HG03064 (cell line): Measurements from ENCODE around the gene GCDH.

ENCODE experiments used
- ATAC-seq: cut with Tn5 transposase; IDR thresholded peaks from one replicate; pipeline ENCODE4 v1.9.1; 2021; ENCODE audit warnings: low read depth; ENCODE audit not compliant: unreplicated experiment

Gene GCDH

DNA sequence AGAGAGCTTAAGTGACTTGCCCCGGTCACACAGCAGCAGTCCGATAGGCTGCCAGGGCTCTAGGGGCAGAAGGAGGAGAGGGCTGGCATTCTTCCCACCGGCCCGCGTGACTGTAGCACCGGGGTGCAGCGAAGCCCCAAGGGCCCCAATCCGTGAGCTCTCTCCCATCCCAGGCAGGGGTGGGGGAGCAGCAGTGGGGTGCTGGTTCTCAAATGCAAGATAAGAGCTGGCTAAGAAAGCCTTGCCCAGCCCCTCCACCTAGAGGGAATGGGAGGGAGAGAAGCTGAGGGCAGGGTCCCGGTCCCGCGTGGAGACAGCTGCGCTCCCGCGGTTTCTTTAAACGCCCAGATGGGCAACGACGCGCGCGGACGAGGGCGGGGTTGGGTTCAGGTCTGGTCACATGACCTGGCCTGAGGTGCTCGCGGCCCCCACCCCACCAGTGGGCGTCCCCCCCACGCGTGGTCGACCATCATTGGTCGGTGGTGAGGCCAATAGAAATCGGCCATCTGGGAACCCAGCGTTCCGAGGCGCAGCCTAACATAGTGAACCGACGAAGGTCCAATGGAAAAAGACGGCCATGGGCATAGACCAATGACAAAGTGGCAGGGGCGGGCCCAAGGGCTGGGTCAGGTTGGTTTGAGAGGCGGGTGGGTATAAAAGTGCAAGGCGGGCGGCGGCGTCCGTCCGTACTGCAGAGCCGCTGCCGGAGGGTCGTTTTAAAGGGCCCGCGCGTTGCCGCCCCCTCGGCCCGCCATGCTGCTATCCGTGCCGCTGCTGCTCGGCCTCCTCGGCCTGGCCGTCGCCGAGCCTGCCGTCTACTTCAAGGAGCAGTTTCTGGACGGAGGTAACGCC is 47.2 kb downstream of the GCDH start, which contains the start of gene CALR:
TSS of gene CALR (plus strand) at position 683 of the 852 bp plus-strand sequence. CDS start at position 754, 71 bp downstream.
- peak; percentile 74 for ATAC-seq

- no peak for ATAC-seq
These were observed 48.0 kb downstream of the GCDH start for GRCh38 chr19:12938779-12939601.

GRCh38 chr19:12939975-12940423 is 49.0 kb downstream of the GCDH start:
- ATAC-seq, result no peak

- no peak for ATAC-seq
These were observed 49.9 kb downstream of the GCDH start for GRCh38 chr19:12940897-12941296.

GRCh38 chr19:12943437-12944044 is 52.6 kb downstream of the GCDH start:
- ATAC-seq, result no peak

DNA sequence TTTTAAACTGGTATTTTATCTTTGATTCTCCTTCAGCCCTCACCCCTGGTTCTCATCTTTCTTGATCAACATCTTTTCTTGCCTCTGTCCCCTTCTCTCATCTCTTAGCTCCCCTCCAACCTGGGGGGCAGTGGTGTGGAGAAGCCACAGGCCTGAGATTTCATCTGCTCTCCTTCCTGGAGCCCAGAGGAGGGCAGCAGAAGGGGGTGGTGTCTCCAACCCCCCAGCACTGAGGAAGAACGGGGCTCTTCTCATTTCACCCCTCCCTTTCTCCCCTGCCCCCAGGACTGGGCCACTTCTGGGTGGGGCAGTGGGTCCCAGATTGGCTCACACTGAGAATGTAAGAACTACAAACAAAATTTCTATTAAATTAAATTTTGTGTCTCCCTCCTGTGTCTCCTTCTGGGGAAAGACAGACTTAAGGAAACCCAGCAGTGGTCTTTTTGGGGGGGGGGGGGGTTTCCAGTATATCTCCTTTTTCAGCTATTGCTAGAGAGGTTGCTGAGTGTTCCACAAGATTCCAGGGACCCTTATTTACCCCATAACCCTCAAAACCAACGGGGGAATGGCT is 53.2 kb downstream of the GCDH start:
- no peak for ATAC-seq

DNA sequence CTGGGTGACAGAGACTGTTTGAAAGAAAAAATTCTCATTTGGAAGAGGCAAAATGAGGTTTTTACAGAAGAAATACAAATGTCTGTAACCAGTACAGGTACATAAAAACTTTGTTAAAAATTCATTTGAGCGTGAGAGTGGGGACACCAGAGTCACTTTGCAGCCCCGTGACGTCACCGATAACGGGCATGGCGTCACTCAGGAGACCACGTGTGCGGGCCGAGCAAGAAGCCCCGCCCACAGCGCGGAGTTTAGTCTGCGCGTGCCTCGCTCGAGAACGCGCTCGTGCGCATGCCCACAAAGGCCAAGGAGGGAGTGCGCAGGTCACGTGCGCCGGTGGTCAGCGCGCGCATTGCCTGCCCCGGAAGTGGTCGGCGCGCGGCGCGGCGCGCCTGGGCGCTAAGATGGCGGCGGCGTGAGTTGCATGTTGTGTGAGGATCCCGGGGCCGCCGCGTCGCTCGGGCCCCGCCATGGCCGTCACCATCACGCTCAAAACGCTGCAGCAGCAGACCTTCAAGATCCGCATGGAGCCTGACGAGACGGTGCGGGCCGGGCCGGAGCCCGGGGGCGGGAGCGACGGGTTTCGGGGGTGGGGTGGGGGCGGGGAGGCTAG is 54.6 kb downstream of the GCDH start, which contains the start of gene RAD23A:
TSS of gene RAD23A (plus strand) at position 384 of the 613 bp plus-strand sequence. CDS start at position 471, 87 bp downstream.
- peak; percentile 56 for ATAC-seq

DNA sequence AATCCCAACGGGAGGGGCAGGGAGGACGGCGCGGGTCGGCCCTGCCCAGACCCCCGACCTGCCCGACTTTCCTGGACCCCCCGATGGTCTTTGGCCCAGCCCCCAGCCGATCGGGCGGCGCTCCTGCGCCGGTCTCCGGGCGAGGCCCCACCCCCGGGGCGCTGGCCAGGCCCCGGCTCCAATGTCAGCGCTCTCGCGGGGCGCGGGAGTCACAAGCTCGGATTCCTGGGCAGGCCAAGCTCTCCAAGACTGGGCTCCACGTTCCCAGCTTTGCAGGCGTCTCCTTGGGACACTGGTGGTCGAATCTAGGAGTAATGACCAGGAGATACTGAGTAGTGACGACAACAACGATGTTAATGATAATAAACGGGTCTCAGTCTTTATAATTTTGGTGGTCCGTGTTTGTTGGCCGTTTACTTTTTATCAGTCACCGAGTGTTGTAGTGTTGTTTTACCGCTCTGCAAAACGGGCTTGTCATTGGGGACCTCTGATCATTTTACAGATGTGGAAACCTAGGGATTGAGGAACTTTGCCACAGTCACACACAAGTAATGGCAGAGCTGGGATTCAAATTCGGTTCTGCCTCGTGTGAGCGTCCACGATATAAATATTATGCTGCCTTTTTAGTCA is 55.2 kb downstream of the GCDH start:
- ATAC-seq, result peak; percentile 20

GRCh38 chr19:12946731-12947496 is 56.0 kb downstream of the GCDH start:
- no peak for ATAC-seq

GRCh38 chr19:12947702-12948611 is 57.0 kb downstream of the GCDH start:
- ATAC-seq, result no peak

GRCh38 chr19:12948612-12949362 is 57.8 kb downstream of the GCDH start:
- ATAC-seq, result no peak
